ENCODE data around the gene NXPH3. TPM values are rescaled to one million over a fixed set of nuclear protein-coding genes. Genes with fewer than 3 reads are reported as not detected.

NXPH3 gene
- total and polyA plus RNA-seq, 2 of the 13 experiments (the other 11 are each of a cell fraction or from before 2014, with no cell fraction given) = 0.04 to 0.58 TPM

- ATAC-seq = peak; percentile 92
- no peak for TF ChIP-seq ATF7 (IDR thresholded peaks at IDR 0.05)
- TF ChIP-seq ATF7 (CRISPR knock-in tag; IDR thresholded peaks at IDR 0.05) = peak; percentile 78; the same call in 1 of the 2 replicates
- 0 out of 2 replicates have a peak, but pooled peaks have one; percentile 41 for TF ChIP-seq ZNF850 (CRISPR knock-in tag; conservative IDR thresholded peaks at IDR 0.05)
- peak; percentile 77 for TF ChIP-seq FOXO1 (CRISPR knock-in tag; IDR thresholded peaks at IDR 0.05)
- TF ChIP-seq FOXK2 (IDR thresholded peaks at IDR 0.05) = no peak
- no peak for TF ChIP-seq HOXA7 (CRISPR knock-in tag; IDR thresholded peaks at IDR 0.05)
- TF ChIP-seq TBP (CRISPR knock-in tag; IDR thresholded peaks at IDR 0.05) = no peak
- no peak for TF ChIP-seq DR1 (CRISPR knock-in tag; IDR thresholded peaks at IDR 0.05)
- TF ChIP-seq ZNF770 (CRISPR knock-in tag; IDR thresholded peaks at IDR 0.05) = 0 out of 2 replicates have a peak, but pooled peaks have one; percentile 16
- TF ChIP-seq ZBTB25 (CRISPR knock-in tag; IDR thresholded peaks at IDR 0.05) = peak; percentile 69; the same call in 1 of the 2 replicates
- TF ChIP-seq ZNF484 (CRISPR knock-in tag; IDR thresholded peaks at IDR 0.05; ENCODE audit: borderline replicate concordance, low read depth) = no peak
- TF ChIP-seq ZNF891 (CRISPR knock-in tag; IDR thresholded peaks at IDR 0.05) = no peak; the same call in 1 of the 2 replicates
- TF ChIP-seq MAFG (CRISPR knock-in tag; IDR thresholded peaks at IDR 0.05) = peak; percentile 24; the same call in 1 of the 2 replicates
- TF ChIP-seq ZFYVE20 (CRISPR knock-in tag; IDR thresholded peaks at IDR 0.05; ENCODE audit: borderline replicate concordance, low read depth) = no peak
- TF ChIP-seq, protein P1, sequence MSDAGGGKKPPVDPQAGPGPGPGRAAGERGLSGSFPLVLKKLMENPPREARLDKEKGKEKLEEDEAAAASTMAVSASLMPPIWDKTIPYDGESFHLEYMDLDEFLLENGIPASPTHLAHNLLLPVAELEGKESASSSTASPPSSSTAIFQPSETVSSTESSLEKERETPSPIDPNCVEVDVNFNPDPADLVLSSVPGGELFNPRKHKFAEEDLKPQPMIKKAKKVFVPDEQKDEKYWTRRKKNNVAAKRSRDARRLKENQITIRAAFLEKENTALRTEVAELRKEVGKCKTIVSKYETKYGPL (CRISPR knock-in tag; IDR thresholded peaks at IDR 0.05) = no peak
- TF ChIP-seq HMGA1 (CRISPR knock-in tag; conservative IDR thresholded peaks at IDR 0.05) = no peak
- peak; percentile 93 for TF ChIP-seq NR2C2 (CRISPR knock-in tag; IDR thresholded peaks at IDR 0.05; ENCODE audit: borderline replicate concordance)
- peak; percentile 85 for TF ChIP-seq ZNF768 (CRISPR knock-in tag; IDR thresholded peaks at IDR 0.05)
- no peak for TF ChIP-seq HES4 (CRISPR knock-in tag; IDR thresholded peaks at IDR 0.05; ENCODE audit: borderline replicate concordance)
- TF ChIP-seq, protein P2, sequence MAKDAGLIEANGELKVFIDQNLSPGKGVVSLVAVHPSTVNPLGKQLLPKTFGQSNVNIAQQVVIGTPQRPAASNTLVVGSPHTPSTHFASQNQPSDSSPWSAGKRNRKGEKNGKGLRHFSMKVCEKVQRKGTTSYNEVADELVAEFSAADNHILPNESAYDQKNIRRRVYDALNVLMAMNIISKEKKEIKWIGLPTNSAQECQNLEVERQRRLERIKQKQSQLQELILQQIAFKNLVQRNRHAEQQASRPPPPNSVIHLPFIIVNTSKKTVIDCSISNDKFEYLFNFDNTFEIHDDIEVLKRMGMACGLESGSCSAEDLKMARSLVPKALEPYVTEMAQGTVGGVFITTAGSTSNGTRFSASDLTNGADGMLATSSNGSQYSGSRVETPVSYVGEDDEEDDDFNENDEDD (CRISPR knock-in tag; IDR thresholded peaks at IDR 0.05; ENCODE audit: borderline replicate concordance) = peak; percentile 53; the same call in 1 of the 2 replicates
Measured at GRCh38 chr17:49556223-49556943, 19.3 kb upstream of the NXPH3 start.

More at GRCh38 chr17:49556223-49556943, 19.3 kb upstream of the NXPH3 start:
- H3K9me3 ChIP-seq (ENCODE audit: low read length) = no peaks in the 10 kb centered on the region
- DNase-seq (ENCODE audit: low spot score) (peak; percentile 65), FAIRE-seq (peak; percentile 76)
- intact Hi-C loops (cut with micrococcal nuclease; ENCODE audit: unreplicated experiment) = loop anchor here (1.0 to 10.0 kb wide), 3 partner anchors 42 to 242 kb away; no protein-coding TSS in a partner anchor
- WGBS (ENCODE audit: low lambda C conversion rate) = 28% methylated on average over 7 of the region's 30 CpGs
- peak overlapping the region; percentile 36 for H2AFZ ChIP-seq (ENCODE audit: low read length)
- CTCF ChIA-PET (ENCODE audit: low intra/inter-chr PET ratio, low total read pairs) = interaction anchor here (0.7 to 3.8 kb wide), 9 partner anchors 11 to 223 kb away, joined by 3 to 75 read pairs (median 6); no protein-coding TSS in a partner anchor
- H3K4me1 ChIP-seq (ENCODE audit: insufficient read depth, low read length) = peaks cover 45% of the 10 kb centered on the region
- peak overlapping the region; percentile 24; the same call in 1 of the 2 replicates for H3K9ac ChIP-seq (ENCODE audit: insufficient read depth, low read depth, low read length)
- H3K27me3 ChIP-seq (ENCODE audit: control insufficient read depth in 1 of 2, insufficient read depth in 2 of 2, low read length in 2 of 2) = peaks cover 14 to 31% of the 10 kb centered on the region in 2 experiments
- no peak overlapping the region for H3K27ac ChIP-seq (ENCODE audit: extremely low read length, insufficient read depth, low read length)
- H3K36me3 ChIP-seq (replicated peaks in 1 of 2; ENCODE audit: control insufficient read depth in 1 of 2, insufficient read depth in 2 of 2, low read length in 2 of 2) = no peaks in the 10 kb centered on the region
- no peaks in the 10 kb centered on the region for H4K20me1 ChIP-seq (ENCODE audit: insufficient read depth, low read length)
- in situ Hi-C loops (cut with HindIII; ENCODE audit: extremely low pct_ligation_motif_present, low pct_unique_long_range_greater_than_20kb) = no loop called here
- peak overlapping the region; percentile 13 to 65 (median 21); a peak in 5 of 6 replicates for H3K4me3 ChIP-seq (replicated peaks in 1 of 3; ENCODE audit: insufficient read depth in 1 of 3, low read depth in 2 of 3, low read length in 3 of 3)
- BruUV-seq (replicated peaks) = no TSS peak
- peak overlapping the region; percentile 83 for H3K4me2 ChIP-seq (ENCODE audit: low read depth, low read length)
- POLR2A ChIA-PET = interaction anchor here (0.6 to 1.4 kb wide), 6 partner anchors 9 to 208 kb away, joined by 3 to 4 read pairs (median 4); partner anchors contain the start of gene FAM117A
- no peaks in the 10 kb centered on the region for H3K79me2 ChIP-seq (ENCODE audit: insufficient read depth, low read length)

Measured in HepG2 (cell line).